Fibroblast of skin of left quadriceps (primary cell): ENCODE measurements around the gene OR56A4.
"Not testable (repeated sequence)": the region's sequence is repeated elsewhere in the genome, so short reads cannot be mapped to it uniquely, and the experiment has no call there.

ENCODE experiments used
- DNase-seq, 2 experiments: peaks; one replicate each; pipeline ENCODE4 v3.0.0-alpha.2; 2013; ENCODE audit warnings: low read depth in 2 of 2

OR56A4 gene

GRCh38 chr11:5960704-5961320 is 45.9 kb downstream of the OR56A4 start:
- not testable (repeated sequence) for DNase-seq

- DNase-seq = no peak
These were observed 51.2 kb downstream of the OR56A4 start for GRCh38 chr11:5955586-5955985.
